ENCODE data around the gene PRR35.
A peak's percentile ranks its signal among the peaks of the same experiment; 100 is the strongest.

GRCh38 chr16:534856-535445, 25.2 kb upstream of the PRR35 start:
- TF ChIP-seq CTCF (conservative IDR thresholded peaks at IDR 0.05; ENCODE audit: low read depth, low read length) (peak; percentile 24; the same call in 1 of the 2 replicates), EZH2phosphoT487 (IDR thresholded peaks at IDR 0.05; ENCODE audit: borderline replicate concordance, low read length) (no peak)
